Adrenal gland (tissue), 12 donors: ENCODE data around the gene CCN6. TPM values are rescaled to one million over a fixed set of nuclear protein-coding genes. Genes with fewer than 3 reads are reported as not detected.

ENCODE experiments used
- DNase-seq, 7 donors: peaks; one replicate each; pipeline ENCODE4 v3.0.0-alpha.2; 2019 to 2020
- H3K27ac ChIP-seq, 5 donors: fragments of 200-600 bp; sonication (generic) in 4 of 5; 1 replicate in 3 of 5; 2 replicates in 2 of 5; pipeline versions ENCODE4 v1.5.1 to v1.8.0; 2016 to 2020; ENCODE audit warnings: mild to moderate bottlenecking in 1 of 5
- H3K27me3 ChIP-seq: fragments of 200-600 bp; 2 replicates; pipeline ENCODE4 v1.8.0; 2021
- H3K36me3 ChIP-seq, 2 donors: fragments of 200-600 bp; replicated peaks in 1 of 2; 1 replicate in 1 of 2; 2 replicates in 1 of 2; pipeline versions ENCODE4 v1.5.1 to v1.8.0; 2018 to 2022
- H3K4me1 ChIP-seq, 2 donors: fragments of 200-600 bp; replicated peaks in 1 of 2; 1 replicate in 1 of 2; 2 replicates in 1 of 2; pipeline versions ENCODE4 v1.5.1 to v1.8.0; 2018 to 2021
- H3K4me3 ChIP-seq, 4 donors: fragments of 200-600 bp; sonication (generic) in 3 of 4; one replicate each; pipeline ENCODE4 v1.5.1; 2016 to 2018
- H3K9me3 ChIP-seq, 3 donors: fragments of 200-600 bp; sonication (generic) in 1 of 3; replicated peaks in 1 of 3; 1 replicate in 2 of 3; 2 replicates in 1 of 3; pipeline versions ENCODE4 v1.5.1 to v1.8.0; 2016 to 2021
- CTCF ChIP-seq, 6 experiments: fragments of 450-650 bp in 4 of 6; fragments of 200-600 bp in 2 of 6; sonication (generic) in 1 of 6; IDR thresholded peaks; 1 replicate in 5 of 6; 2 replicates in 1 of 6; pipeline versions ENCODE4 v1.5.1 to v1.8.0; 2016 to 2021; ENCODE audit warnings: antibody characterized with exemption in 6 of 6, mild to moderate bottlenecking in 2 of 6, moderate library complexity in 1 of 6
- POLR2A ChIP-seq, 2 donors: fragments of 450-650 bp; IDR thresholded peaks; one replicate each; pipeline ENCODE4 v1.6.1; 2017; ENCODE audit warnings: antibody characterized with exemption in 2 of 2, mild to moderate bottlenecking in 2 of 2, moderate library complexity in 1 of 2
- WGBS, 4 donors: extraction: QIAGEN DNeasy Blood & Tissue Kit in 2 of 4; methylation state at CpG; one replicate each; pipeline versions ENCODE4 v1.1.5 to v1.1.7; 2013 to 2017; 5-methylcytosine and 5-hydroxymethylcytosine counted together
- intact Hi-C, 2 donors: fragments of 100-400 bp; cut with DNase I; formaldehyde crosslinking; loops; one replicate each; pipeline versions ENCODE4 v1.14.1 to v1.15.0; 2022 to 2023
- polyA plus RNA-seq, 3 donors: library from polyadenylated mRNA; stranded (reverse); fragments of 200-250 nt in 2 of 3; fragments of 350-450 nt in 1 of 3; fragmentation: Illumina TruSeq in 1 of 3; extraction: RNeasy Lipid Tissue Mini Kit (QIAGEN cat#74804) in 1 of 3; gene quantifications; one replicate each; pipeline ENCODE4 v1.2.3, GENCODE V29; 2013 to 2014
- total RNA-seq, 9 donors: library from RNA; depleted of rRNA in 4 of 9; stranded (reverse); fragments of >200 nt in 4 of 9; fragments of 120-200 nt in 1 of 9; fragmentation: NEBNext Ultra II Directional in 1 of 9; extraction: Animal tissue kit (Norgen Biotek cat#: 25700) in 1 of 9; gene quantifications; one replicate each; pipeline versions ENCODE4 v1.1.0 to v1.2.4, GENCODE V29; 2013 to 2023
- donor health status: healthy with polysubstance abuse.
- donor health status: Bipolar disorder and iron deficiency.
- donor health status: DM: yes; HTN: yes; CAD: no.
- donor health status: DM: no; HTN: no; CAD: no.
- donor health status: DM: no; HTN: no; CAD: no.
- donor health status: DM: yes; HTN: yes; CAD: no.

The CCN6 gene
- total and polyA plus RNA-seq, 12 donors = not detected

GRCh38 chr6:112054555-112055190 is 769 bp downstream of the CCN6 start:
- intact Hi-C loops = no loop called here
- no peak for TF ChIP-seq POLR2A (IDR thresholded peaks at IDR 0.05)
- no peak for TF ChIP-seq CTCF (IDR thresholded peaks at IDR 0.05)
- Histone ChIP-seq H3K36me3 (no peaks in the 10 kb centered on the region), H3K4me3 (no peak overlapping the region), H3K4me1 (no peaks in the 10 kb centered on the region), H3K27me3 (no peaks in the 10 kb centered on the region), H3K9me3 (no peaks in the 10 kb centered on the region), H3K27ac (no peak overlapping the region)
- WGBS, 4 donors = 73 to 89% (median 83%) methylated on average over 10 of the region's 10 CpGs
- DNase-seq = no peak

GRCh38 chr6:112058243-112059032 is 4.5 kb downstream of the CCN6 start:
- H3K36me3 ChIP-seq = no peaks in the 10 kb centered on the region
- H3K4me3 ChIP-seq = no peak overlapping the region
- H3K4me1 ChIP-seq = no peaks in the 10 kb centered on the region
- TF ChIP-seq CTCF (IDR thresholded peaks at IDR 0.05) = no peak
- no peak for TF ChIP-seq POLR2A (IDR thresholded peaks at IDR 0.05)
- 68 to 76% (median 73%) methylated on average over 4 of the region's 4 CpGs for WGBS, 4 donors
- no peak for DNase-seq
- no peaks in the 10 kb centered on the region for H3K27me3 ChIP-seq
- intact Hi-C loops = no loop called here
- no peak overlapping the region for H3K27ac ChIP-seq
- no peaks in the 10 kb centered on the region for H3K9me3 ChIP-seq

GRCh38 chr6:112061605-112062004 is 7.7 kb downstream of the CCN6 start:
- TF ChIP-seq POLR2A (IDR thresholded peaks at IDR 0.05) (no peak), CTCF (IDR thresholded peaks at IDR 0.05) (no peak)
- WGBS, 4 donors = 88 to 94% (median 92%) methylated on average over 4 of the region's 4 CpGs
- Histone ChIP-seq H3K27me3 (no peaks in the 10 kb centered on the region), H3K4me1 (no peaks in the 10 kb centered on the region), H3K4me3 (no peak overlapping the region), H3K9me3 (no peaks in the 10 kb centered on the region), H3K36me3 (no peaks in the 10 kb centered on the region), H3K27ac (no peak overlapping the region)
- no peak for DNase-seq
- intact Hi-C loops = no loop called here

- Histone ChIP-seq H3K9me3 (no peaks in the 10 kb centered on the region), H3K27me3 (no peaks in the 10 kb centered on the region), H3K36me3 (no peaks in the 10 kb centered on the region), H3K4me1 (no peaks in the 10 kb centered on the region), H3K4me3 (no peak overlapping the region), H3K27ac (no peak overlapping the region)
- TF ChIP-seq CTCF (IDR thresholded peaks at IDR 0.05) = no peak
- TF ChIP-seq POLR2A (IDR thresholded peaks at IDR 0.05) = no peak
- intact Hi-C loops = no loop called here
- no peak for DNase-seq
- WGBS, 4 donors = 75 to 83% (median 79%) methylated on average over 3 of the region's 3 CpGs
Observed at GRCh38 chr6:112062966-112063365, 9.1 kb downstream of the CCN6 start.
